Activated CD8-positive, alpha-beta T cell treated with anti-CD3 and anti-CD28 coated beads, Interleukin-2, amount 10 ng/mL, durations not matched to agents 7 days and 5 days (primary cell): Measurements from ENCODE around the gene SH3PXD2A. TPM values are rescaled to one million over a fixed set of nuclear protein-coding genes. Genes with fewer than 3 reads are reported as not detected.
A peak's percentile ranks its signal among the peaks of the same experiment; 100 is the strongest.

ENCODE experiments used
- ATAC-seq: fragments of 150-1000 bp; cut with Tn5 transposase; one replicate; pipeline ENCODE4 v1.10.0; 2021; ENCODE audit warnings: moderate library complexity
- CTCF ChIA-PET: fragments of 350-600 bp; sonication (Branson Sonifier 250); formaldehyde crosslinking; loops from one replicate; lab custom pipeline; 2021; ENCODE audit warnings: antibody characterized with exemption; lab: Charles Lee
- POLR2A ChIA-PET: fragments of 350-600 bp; sonication (Branson Sonifier 250); formaldehyde crosslinking; loops from one replicate; lab custom pipeline; 2021; ENCODE audit warnings: antibody characterized with exemption; lab: Charles Lee
- DNase-seq: peaks from one replicate; pipeline ENCODE4 v3.0.0-alpha.2; 2020
- H3K27ac Mint-ChIP-seq: one replicate; pipeline ENCODE4 v1.8.0; 2021; ENCODE audit warnings: mild to moderate bottlenecking, mixed read lengths
- H3K27me3 Mint-ChIP-seq: one replicate; pipeline ENCODE4 v1.8.0; 2021; ENCODE audit warnings: low read depth, mixed read lengths
- H3K36me3 Mint-ChIP-seq: one replicate; pipeline ENCODE4 v1.8.0; 2021; ENCODE audit warnings: low read depth, mixed read lengths
- H3K4me1 Mint-ChIP-seq: one replicate; pipeline ENCODE4 v1.8.0; 2021; ENCODE audit warnings: low read depth, mixed read lengths
- H3K4me3 Mint-ChIP-seq: one replicate; pipeline ENCODE4 v1.8.0; 2021; ENCODE audit warnings: mild to moderate bottlenecking, mixed read lengths
- H3K9me3 Mint-ChIP-seq: one replicate; pipeline ENCODE4 v1.8.0; 2022; ENCODE audit warnings: mixed read lengths; ENCODE audit not compliant: insufficient read depth
- total RNA-seq, 2 experiments: library from RNA; stranded (reverse); gene quantifications; one replicate each; pipeline ENCODE4 v1.2.3, GENCODE V29; 2021

Gene SH3PXD2A
- total RNA-seq, 2 experiments from 2014 or later: 8.5 to 9.4 TPM

GRCh38 chr10:103680869-103681236 lies 174.5 kb downstream of the SH3PXD2A start:
- no peaks in the 10 kb centered on the region for H3K36me3 Mint-ChIP-seq
- no peaks in the 10 kb centered on the region for H3K9me3 Mint-ChIP-seq
- H3K4me1 Mint-ChIP-seq: peaks cover 14% of the 10 kb centered on the region
- CTCF ChIA-PET: no interaction called here
- no peak overlapping the region for H3K27ac Mint-ChIP-seq
- POLR2A ChIA-PET: interaction anchor here (1.4 kb wide), 1 partner anchor 20 kb away, joined by 6 read pairs; no protein-coding TSS in a partner anchor
- H3K4me3 Mint-ChIP-seq: no peak overlapping the region
- DNase-seq (no peak), ATAC-seq (no peak)
- no peaks in the 10 kb centered on the region for H3K27me3 Mint-ChIP-seq

- Mint-ChIP-seq H3K4me3 (no peak overlapping the region), H3K4me1 (peaks cover 13% of the 10 kb centered on the region), H3K27me3 (no peaks in the 10 kb centered on the region), H3K9me3 (no peaks in the 10 kb centered on the region), H3K36me3 (no peaks in the 10 kb centered on the region), H3K27ac (no peak overlapping the region)
- DNase-seq (no peak), ATAC-seq (no peak)
- CTCF ChIA-PET: interaction anchor here (0.9 to 1.8 kb wide), 3 partner anchors 9 to 81 kb away, joined by 3 to 8 read pairs (median 3); no protein-coding TSS in a partner anchor
- POLR2A ChIA-PET: interaction anchor here (0.9 to 1.5 kb wide), 5 partner anchors 9 to 19 kb away, joined by 3 to 6 read pairs (median 4); no protein-coding TSS in a partner anchor
Measured at GRCh38 chr10:103679096-103679790, 176.1 kb downstream of the SH3PXD2A start.

- peak; percentile 85 for DNase-seq
- H3K9me3 Mint-ChIP-seq: no peaks in the 10 kb centered on the region
- peak overlapping the region; percentile 75 for H3K4me3 Mint-ChIP-seq
- ATAC-seq: peak; percentile 97
- H3K36me3 Mint-ChIP-seq: no peaks in the 10 kb centered on the region
- CTCF ChIA-PET: interaction anchor here (0.9 to 1.8 kb wide), 6 partner anchors 8 to 85 kb away, joined by 3 to 10 read pairs (median 5); no protein-coding TSS in a partner anchor
- H3K27me3 Mint-ChIP-seq: no peaks in the 10 kb centered on the region
- peak overlapping the region; percentile 88 for H3K27ac Mint-ChIP-seq
- peaks cover 13% of the 10 kb centered on the region for H3K4me1 Mint-ChIP-seq
- POLR2A ChIA-PET: interaction anchor here (0.5 to 1.5 kb wide), 6 partner anchors 8 to 179 kb away, joined by 3 to 5 read pairs (median 3); no protein-coding TSS in a partner anchor
Measured at GRCh38 chr10:103678178-103678526, 177.2 kb downstream of the SH3PXD2A start.

GRCh38 chr10:103677486-103678177 lies 177.7 kb downstream of the SH3PXD2A start:
- peaks cover 13% of the 10 kb centered on the region for H3K4me1 Mint-ChIP-seq
- peak overlapping the region; percentile 88 for H3K27ac Mint-ChIP-seq
- peak overlapping the region; percentile 75 for H3K4me3 Mint-ChIP-seq
- ATAC-seq (no peak), DNase-seq (no peak)
- ChIA-PET CTCF (interaction anchor here (0.9 to 1.2 kb wide), 4 partner anchors 9 to 85 kb away, joined by 3 to 10 read pairs (median 5); no protein-coding TSS in a partner anchor), POLR2A (interaction anchor here (0.5 to 1.5 kb wide), 4 partner anchors 13 to 178 kb away, joined by 3 to 4 read pairs (median 3); no protein-coding TSS in a partner anchor)
- no peaks in the 10 kb centered on the region for H3K36me3 Mint-ChIP-seq
- H3K27me3 Mint-ChIP-seq: no peaks in the 10 kb centered on the region
- no peaks in the 10 kb centered on the region for H3K9me3 Mint-ChIP-seq

- no peaks in the 10 kb centered on the region for H3K36me3 Mint-ChIP-seq
- peaks cover 13% of the 10 kb centered on the region for H3K4me1 Mint-ChIP-seq
- POLR2A ChIA-PET: no interaction called here
- no peaks in the 10 kb centered on the region for H3K9me3 Mint-ChIP-seq
- CTCF ChIA-PET: interaction anchor here (1.2 kb wide), 1 partner anchor 9 kb away, joined by 5 read pairs; no protein-coding TSS in a partner anchor
- no peak for DNase-seq
- no peaks in the 10 kb centered on the region for H3K27me3 Mint-ChIP-seq
- H3K4me3 Mint-ChIP-seq: no peak overlapping the region
- ATAC-seq: no peak
- H3K27ac Mint-ChIP-seq: no peak overlapping the region
Measured at GRCh38 chr10:103676851-103677417, 178.4 kb downstream of the SH3PXD2A start.

- no peaks in the 10 kb centered on the region for H3K9me3 Mint-ChIP-seq
- H3K27me3 Mint-ChIP-seq: no peaks in the 10 kb centered on the region
- ATAC-seq: no peak
- no peak overlapping the region for H3K4me3 Mint-ChIP-seq
- no peaks in the 10 kb centered on the region for H3K36me3 Mint-ChIP-seq
- no peak overlapping the region for H3K27ac Mint-ChIP-seq
- ChIA-PET CTCF (interaction anchor here (1.2 to 1.5 kb wide), 2 partner anchors 10 to 16 kb away, joined by 5 to 8 read pairs; no protein-coding TSS in a partner anchor), POLR2A (interaction anchor here (0.6 kb wide), 1 partner anchor 198 kb away, joined by 3 read pairs; no protein-coding TSS in a partner anchor)
- DNase-seq: no peak
- H3K4me1 Mint-ChIP-seq: peaks cover 13% of the 10 kb centered on the region
Measured at GRCh38 chr10:103676058-103676785, 179.2 kb downstream of the SH3PXD2A start.

GRCh38 chr10:103673606-103674005 lies 181.8 kb downstream of the SH3PXD2A start:
- POLR2A ChIA-PET: no interaction called here
- H3K4me3 Mint-ChIP-seq: no peak overlapping the region
- no peak overlapping the region for H3K27ac Mint-ChIP-seq
- H3K36me3 Mint-ChIP-seq: no peaks in the 10 kb centered on the region
- CTCF ChIA-PET: no interaction called here
- H3K9me3 Mint-ChIP-seq: no peaks in the 10 kb centered on the region
- DNase-seq (no peak), ATAC-seq (no peak)
- H3K4me1 Mint-ChIP-seq: peaks cover 17% of the 10 kb centered on the region
- no peaks in the 10 kb centered on the region for H3K27me3 Mint-ChIP-seq

- ATAC-seq (no peak), DNase-seq (no peak)
- H3K27ac Mint-ChIP-seq: no peak overlapping the region
- ChIA-PET POLR2A (no interaction called here), CTCF (interaction anchor here (0.6 kb wide), 1 partner anchor 14 kb away, joined by 3 read pairs; no protein-coding TSS in a partner anchor)
- no peaks in the 10 kb centered on the region for H3K36me3 Mint-ChIP-seq
- H3K9me3 Mint-ChIP-seq: no peaks in the 10 kb centered on the region
- no peaks in the 10 kb centered on the region for H3K27me3 Mint-ChIP-seq
- no peak overlapping the region for H3K4me3 Mint-ChIP-seq
- peaks cover 10% of the 10 kb centered on the region for H3K4me1 Mint-ChIP-seq
Measured at GRCh38 chr10:103672345-103672744, 183.0 kb downstream of the SH3PXD2A start.

- no peak for ATAC-seq
- ChIA-PET CTCF (interaction anchor here (7.0 kb wide), 1 partner anchor 15 kb away, joined by 35 read pairs; no protein-coding TSS in a partner anchor), POLR2A (no interaction called here)
- H3K4me3 Mint-ChIP-seq: no peak overlapping the region
- H3K27me3 Mint-ChIP-seq: no peaks in the 10 kb centered on the region
- DNase-seq: no peak
- H3K9me3 Mint-ChIP-seq: no peaks in the 10 kb centered on the region
- no peaks in the 10 kb centered on the region for H3K36me3 Mint-ChIP-seq
- peaks cover 10% of the 10 kb centered on the region for H3K4me1 Mint-ChIP-seq
- no peak overlapping the region for H3K27ac Mint-ChIP-seq
Measured at GRCh38 chr10:103671126-103671895, 184.1 kb downstream of the SH3PXD2A start.

GRCh38 chr10:103669944-103670343 lies 185.4 kb downstream of the SH3PXD2A start:
- no peaks in the 10 kb centered on the region for H3K27me3 Mint-ChIP-seq
- CTCF ChIA-PET: interaction anchor here (7.0 kb wide), 1 partner anchor 16 kb away, joined by 35 read pairs; no protein-coding TSS in a partner anchor
- H3K4me3 Mint-ChIP-seq: no peak overlapping the region
- H3K4me1 Mint-ChIP-seq: peaks cover 10% of the 10 kb centered on the region
- ATAC-seq (no peak), DNase-seq (no peak)
- H3K36me3 Mint-ChIP-seq: peaks cover 4% of the 10 kb centered on the region
- POLR2A ChIA-PET: interaction anchor here (2.0 kb wide), 1 partner anchor 9 kb away, joined by 5 read pairs; no protein-coding TSS in a partner anchor
- H3K9me3 Mint-ChIP-seq: no peaks in the 10 kb centered on the region
- H3K27ac Mint-ChIP-seq: no peak overlapping the region
